ENCODE data around the gene SLC2A6.

The SLC2A6 gene

GRCh38 chr9:133430244-133430643 lies 48.7 kb downstream of the SLC2A6 start:
- no peak for FAIRE-seq

GRCh38 chr9:133429641-133430161 lies 49.2 kb downstream of the SLC2A6 start:
- no peak for FAIRE-seq

GRCh38 chr9:133429214-133429613 lies 49.7 kb downstream of the SLC2A6 start:
- FAIRE-seq: no peak

- FAIRE-seq: no peak
Measured at GRCh38 chr9:133428617-133429101, 50.2 kb downstream of the SLC2A6 start.

GRCh38 chr9:133427658-133428348 lies 51.1 kb downstream of the SLC2A6 start:
- FAIRE-seq: no peak

GRCh38 chr9:133426011-133426410 lies 52.9 kb downstream of the SLC2A6 start:
- no peak for FAIRE-seq

- no peak for FAIRE-seq
Measured at GRCh38 chr9:133425049-133425632, 53.8 kb downstream of the SLC2A6 start.

GRCh38 chr9:133424187-133424586 lies 54.7 kb downstream of the SLC2A6 start:
- no peak for FAIRE-seq

- FAIRE-seq: no peak
Measured at GRCh38 chr9:133423216-133423615, 55.7 kb downstream of the SLC2A6 start.

GRCh38 chr9:133421615-133422542 lies 57.0 kb downstream of the SLC2A6 start, which contains the start of gene ADAMTS13:
Gene ADAMTS13, plus strand, starts transcription at chr9:133422367. Its CDS starts 77 bp downstream, at chr9:133422444.
- FAIRE-seq: no peak
